ENCODE results near the gene ZNHIT3.
"Not testable (repeated sequence)": the region's sequence is repeated elsewhere in the genome, so short reads cannot be mapped to it uniquely, and the experiment has no call there.

Gene ZNHIT3

DNA sequence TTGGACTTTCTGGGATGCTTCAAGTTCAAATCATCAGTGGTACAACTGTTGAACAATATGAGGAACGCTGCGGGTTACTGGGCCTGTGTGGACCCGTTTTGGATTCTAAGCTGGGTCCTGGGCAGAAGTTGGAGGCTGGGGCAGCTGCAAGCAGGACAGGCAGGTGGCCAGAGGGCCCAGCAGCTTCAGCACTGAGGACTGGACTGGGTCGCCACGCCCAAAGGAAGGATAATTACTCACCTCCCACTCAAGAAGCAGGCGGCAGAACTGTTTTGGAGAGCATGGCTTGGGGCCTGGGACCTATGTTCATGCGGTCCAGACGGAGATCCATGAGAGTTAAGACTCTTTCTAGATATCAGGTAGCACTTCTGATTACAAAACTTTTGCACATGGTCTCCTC lies 1.5 kb upstream of the ZNHIT3 start:
- no peak for DNase-seq

DNA sequence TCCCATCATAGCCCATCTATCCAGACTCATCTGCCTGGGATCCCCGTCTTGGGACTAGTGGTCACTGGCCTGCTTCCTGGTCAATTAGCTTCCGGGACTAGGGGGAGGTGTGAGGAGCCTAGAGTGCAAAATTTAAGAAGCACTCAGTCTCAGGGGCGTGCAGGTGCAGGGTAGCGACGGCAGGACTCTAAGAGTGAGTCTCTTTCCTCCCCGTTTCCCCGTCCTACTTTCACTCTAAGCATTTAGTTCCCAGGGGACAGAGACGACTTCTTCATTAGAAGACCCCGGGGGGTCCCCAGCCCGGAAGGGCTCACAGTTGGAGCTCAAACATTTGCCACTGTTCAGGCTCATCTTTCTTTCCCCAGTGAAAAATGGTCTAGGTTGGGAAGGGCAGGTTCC lies 677 bp upstream of the ZNHIT3 start:
- DNase-seq: no peak

DNA sequence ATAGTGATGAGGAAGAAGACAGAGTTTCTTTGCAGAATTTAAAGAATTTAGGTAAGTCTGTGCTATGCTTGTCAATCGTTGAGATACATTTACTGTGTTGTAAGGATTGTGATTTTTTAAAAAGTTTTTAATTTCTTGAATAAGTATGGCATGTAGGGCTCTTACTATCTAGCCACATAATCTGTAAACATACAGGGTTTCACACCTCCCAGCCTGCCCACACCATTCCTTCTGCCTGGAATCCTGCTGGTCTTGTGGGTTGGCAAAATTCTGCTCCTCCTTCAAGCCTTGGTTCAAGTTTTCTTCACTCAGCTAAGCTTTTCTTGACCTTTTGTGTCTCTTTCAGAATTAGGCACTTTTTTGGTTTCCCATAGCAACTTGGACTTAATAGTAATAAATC lies 7.5 kb downstream of the ZNHIT3 start:
- DNase-seq: no peak

DNA sequence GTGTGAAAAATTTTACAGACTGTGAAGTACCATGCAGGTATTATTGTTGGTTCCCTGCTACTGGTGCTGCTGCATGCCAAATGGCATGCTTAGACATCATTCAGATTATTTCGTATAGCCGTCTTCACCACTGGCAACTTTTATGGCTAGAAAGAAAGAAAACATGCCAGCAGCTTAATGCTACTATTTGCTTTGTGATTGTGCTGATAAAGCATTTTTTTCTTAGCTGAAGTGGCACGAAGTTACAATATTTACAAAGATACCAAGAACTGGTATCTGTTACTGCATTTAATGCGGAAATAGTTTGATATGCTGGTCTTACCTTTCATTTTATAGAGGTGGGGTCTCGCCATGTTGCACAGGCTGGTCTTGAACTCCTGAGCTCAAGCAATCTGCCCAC lies 8.2 kb downstream of the ZNHIT3 start:
- DNase-seq: no peak

DNA sequence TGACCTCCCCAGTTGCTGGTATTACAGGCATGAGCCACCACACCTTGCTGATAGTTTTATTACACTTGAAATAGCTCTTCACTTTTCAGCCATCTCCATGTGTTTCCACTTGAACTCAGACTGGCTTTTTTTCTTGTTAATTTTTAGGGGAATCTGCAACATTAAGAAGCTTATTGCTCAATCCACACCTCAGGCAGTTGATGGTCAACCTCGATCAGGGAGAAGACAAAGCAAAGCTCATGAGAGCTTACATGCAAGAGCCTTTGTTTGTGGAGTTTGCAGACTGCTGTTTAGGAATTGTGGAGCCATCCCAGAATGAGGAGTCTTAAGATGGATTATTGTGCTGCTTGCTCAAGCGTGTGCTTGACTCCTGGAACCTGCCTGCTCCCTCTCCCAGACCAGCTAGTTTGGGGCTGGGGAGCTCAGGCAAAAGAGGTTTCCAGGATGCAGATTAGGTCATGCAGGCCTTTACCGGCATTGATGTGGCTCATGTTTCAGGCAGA lies 8.6 kb downstream of the ZNHIT3 start:
- no peak for DNase-seq

DNA sequence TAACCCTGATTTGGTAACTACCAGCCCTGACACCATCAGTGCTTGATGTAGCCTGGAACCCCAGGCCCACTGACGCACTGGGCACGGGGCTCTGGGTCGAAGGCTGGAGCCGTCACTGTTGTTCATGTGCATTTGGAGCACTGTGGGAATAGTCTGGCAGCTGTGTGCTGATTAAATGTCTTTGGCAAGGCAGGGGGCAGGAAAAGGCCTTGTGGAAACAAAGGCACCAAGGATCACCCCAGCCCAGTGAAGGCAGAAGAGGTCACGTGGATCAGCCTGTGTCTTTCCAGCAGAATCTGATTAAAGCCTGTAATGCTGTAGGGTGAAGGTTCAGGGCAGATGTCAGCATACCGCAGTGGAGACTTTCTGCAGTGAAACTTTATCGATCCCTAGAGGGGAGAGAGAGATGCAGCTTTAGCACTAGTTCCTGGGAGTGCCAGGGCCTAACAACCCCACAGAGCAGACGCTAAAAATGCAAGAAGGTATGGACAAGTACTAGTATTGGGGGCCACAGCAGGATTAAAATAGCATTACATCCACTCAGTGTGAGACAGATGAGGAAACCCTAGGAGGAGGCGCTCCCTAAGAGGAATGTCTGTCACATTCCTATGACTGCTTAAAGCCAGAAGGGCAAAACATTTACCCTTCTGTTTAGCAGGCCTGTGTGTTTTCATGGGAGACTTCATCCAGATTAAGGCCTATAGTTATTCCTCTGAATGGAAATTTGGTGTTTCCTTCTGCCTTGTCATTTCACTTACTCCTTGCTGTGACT lies 9.7 kb downstream of the ZNHIT3 start:
- no peak for DNase-seq

DNA sequence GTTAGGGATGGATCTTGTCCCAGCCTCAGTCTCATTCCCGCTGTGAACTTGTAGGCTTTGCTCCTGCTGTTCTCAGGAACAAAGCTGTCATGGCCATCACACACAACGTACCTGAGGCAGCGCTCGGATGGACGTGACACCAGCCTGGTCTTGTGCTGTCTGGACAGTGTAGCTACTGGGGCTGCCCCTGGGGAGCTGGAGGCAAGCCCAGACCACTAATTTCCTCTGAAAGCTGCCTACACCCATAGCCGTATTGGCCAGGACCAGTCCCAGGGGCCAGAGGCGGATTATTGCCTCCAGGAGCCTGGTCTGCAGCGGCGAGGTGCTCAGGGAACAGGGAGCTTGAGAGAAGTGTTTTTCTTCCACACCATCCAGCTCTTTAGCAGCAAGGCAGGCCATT lies 11.7 kb downstream of the ZNHIT3 start:
- DNase-seq: no peak

DNA sequence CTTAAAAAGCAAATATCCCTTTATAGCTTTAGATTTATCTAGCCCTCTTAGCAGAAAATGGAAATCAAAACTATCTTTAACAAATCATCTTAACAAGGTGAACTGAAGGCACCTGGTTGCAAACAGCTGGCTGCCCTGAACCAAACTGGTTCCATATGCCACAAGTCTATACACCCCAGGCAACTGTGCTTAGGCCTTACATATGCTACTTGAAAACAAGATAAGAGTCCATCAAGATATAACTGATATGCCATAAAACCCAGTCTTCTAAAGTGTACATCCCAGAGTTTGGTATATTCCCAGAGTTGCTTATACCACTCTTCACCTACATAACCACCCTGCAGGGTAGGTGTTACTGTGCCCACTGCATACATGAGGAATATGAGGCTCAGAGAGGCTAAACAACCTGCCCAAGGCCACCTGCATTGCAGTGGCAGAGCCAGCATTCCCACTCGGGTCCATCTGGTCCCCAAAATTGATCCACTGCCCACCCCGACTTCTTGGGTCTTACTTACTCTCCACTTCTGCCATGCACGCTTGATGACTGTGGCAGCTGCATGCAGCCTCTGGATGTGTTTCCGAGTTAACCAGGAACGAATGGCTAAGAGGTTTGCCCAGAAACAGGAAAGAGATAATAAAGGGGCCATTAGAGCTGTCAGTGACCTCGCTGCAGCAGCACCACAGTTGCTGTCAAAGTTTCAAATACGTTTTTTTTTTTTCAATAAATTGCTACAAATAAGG lies 12.2 kb downstream of the ZNHIT3 start:
- DNase-seq: no peak

DNA sequence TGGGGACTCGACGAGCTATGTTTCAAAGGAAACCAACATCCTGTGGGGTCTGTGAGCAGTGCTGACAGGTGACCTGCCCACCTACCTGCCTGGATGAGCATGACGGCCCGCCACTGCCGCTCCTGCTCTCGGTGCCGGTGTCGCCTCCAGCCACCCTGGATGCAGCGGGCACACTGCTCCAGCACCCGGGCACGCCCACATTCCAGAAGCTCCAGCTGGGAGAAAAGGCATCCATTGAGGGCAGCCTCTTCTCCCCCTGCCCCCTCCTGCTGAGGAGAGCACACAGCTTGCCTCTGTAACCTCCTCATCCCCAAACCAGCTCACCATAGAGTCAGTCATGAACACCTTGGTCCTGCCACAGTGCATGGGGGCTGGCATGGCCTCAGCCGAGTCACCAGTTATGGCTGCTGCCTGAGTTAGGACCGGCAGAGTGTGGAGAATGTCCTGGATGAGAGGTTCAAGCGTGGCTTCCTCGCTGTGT lies 14.3 kb downstream of the ZNHIT3 start:
- no peak for DNase-seq

DNA sequence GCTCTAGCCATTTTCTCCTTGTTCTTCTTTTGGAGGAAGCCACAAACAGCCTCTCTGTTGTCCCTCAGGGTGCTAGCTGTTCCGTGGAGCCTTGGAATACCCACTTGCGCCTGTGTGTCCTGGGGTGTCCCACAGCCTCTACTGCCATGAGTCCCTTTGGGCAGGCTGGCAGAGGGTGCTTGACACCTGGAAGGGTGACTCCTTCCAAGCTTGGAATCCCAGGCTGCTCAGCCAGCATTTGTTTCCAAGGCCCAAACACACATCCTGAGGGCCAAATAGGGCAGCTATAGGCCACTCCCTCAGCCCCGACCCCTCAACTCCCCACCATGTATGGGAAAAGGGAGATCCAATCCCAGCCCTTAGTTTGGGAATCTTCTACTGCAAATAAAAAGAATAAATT lies 14.9 kb downstream of the ZNHIT3 start:
- DNase-seq: no peak

DNA sequence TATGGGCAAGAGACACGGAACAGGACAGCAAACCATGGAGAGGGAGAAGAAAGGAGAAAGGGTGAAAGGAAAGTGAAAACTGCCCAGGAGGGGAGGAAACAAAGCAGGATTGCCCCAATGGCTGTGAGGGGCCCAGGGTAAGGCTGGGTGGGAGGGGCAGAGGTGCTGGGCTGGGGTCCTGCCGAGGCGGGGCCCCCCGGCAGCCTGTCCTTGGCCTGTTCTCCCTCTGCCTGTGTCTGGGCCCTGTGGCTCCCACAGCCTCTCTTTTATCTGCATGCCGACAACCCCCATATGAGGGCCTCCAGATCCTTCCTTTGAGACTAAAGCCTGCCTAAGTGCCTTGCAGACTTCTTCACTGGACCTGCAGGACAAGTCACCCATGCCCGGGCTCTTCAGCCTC lies 15.5 kb downstream of the ZNHIT3 start:
- DNase-seq: no peak

DNA sequence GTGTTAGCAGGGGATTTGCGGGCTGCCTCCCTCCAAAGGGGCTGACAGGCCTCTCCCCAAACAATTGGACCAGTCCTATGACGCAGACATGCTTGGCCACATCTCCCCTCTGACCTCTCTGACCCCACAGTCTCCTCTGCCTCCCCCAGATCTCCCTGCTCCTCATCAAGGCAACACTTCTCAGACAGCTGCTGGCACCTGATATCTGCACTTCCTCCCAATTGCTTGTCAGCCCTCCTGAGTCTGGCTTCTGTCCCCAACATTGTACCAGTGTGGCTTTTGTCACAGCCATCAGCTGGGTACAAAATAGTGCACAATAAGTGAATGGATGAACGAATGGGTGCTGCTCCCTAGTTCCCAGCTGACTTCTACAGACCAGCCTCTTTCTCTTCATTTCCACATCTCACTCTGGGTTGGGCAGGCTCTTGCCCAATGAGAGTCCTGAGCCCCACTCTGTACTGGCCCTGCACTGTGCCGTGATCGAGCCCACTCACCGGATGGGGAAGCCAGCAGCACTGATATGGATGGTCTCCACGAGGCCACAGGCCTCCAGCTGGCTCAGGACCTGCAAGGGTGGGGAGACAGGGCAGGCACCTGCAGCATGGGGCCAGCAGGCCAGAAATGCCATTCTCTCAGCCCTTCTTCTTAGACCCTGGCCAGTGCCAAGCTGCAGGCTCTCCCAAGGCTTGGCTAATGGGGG lies 17.1 kb downstream of the ZNHIT3 start:
- no peak for DNase-seq

DNA sequence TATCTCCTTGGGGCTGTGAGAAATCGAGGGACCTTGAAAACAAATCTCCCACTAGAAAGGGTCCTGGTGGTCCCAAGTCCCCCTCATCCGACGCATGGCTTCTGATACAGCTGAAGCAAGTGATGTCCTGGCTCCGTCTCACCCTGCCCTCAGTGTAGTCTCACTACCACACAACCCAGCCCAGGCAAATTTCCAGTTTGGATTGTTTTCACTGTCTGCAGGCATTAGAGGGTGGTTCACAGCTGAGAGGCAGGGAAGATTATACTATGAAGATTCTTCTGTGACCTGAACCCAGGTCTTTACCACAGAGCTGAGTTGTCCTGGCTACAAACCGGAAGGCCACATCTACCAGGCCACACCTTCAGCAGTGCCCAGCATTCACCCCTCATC lies 17.7 kb downstream of the ZNHIT3 start:
- no peak for DNase-seq

DNA sequence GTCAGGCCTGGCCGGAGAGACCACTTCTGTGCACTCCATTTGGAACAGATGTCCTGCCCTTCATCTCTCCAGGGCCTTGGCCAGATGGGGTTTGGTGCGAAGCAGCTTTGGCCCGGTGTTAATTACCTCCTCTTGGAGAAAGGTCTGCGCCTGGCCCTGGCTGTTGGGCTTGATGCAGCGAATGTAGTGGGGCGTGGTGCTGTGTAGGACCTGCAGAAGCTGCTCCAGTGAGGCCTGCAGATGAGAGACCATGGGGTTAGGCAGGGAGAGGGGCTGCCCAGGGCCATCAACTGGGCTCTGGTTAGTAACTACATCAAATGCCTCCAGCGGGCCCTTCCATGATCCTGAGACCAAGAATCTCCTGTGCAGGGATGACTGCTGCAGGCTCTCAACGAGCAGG lies 18.7 kb downstream of the ZNHIT3 start:
- DNase-seq: no peak

DNA sequence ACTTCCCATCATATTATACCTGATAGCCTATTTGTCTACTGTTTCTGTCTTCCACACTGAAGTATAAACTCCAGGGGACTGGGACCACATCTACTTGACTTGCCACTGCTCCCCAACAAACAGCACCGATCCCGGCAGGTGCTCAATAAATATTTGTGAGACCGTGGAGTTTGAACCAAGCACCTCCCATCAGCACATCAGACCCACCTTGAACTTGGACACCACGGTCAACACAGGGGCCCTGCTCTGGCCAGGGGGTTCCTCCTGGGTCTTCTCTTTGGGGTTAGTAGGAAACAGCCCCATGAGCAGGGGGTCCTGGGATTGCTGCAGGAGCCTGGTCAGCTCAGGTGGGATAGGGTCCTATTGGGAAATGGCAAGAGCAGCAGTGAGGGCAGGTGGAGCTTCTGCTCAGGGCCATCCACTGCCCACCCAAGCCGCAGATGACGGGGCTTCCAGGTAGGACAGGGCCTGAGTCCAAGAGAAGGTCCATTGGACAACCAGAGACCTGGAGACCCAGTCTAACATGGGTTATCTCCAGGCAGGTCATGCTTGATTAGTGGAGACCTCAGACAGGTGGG lies 19.9 kb downstream of the ZNHIT3 start:
- no peak for DNase-seq

DNA sequence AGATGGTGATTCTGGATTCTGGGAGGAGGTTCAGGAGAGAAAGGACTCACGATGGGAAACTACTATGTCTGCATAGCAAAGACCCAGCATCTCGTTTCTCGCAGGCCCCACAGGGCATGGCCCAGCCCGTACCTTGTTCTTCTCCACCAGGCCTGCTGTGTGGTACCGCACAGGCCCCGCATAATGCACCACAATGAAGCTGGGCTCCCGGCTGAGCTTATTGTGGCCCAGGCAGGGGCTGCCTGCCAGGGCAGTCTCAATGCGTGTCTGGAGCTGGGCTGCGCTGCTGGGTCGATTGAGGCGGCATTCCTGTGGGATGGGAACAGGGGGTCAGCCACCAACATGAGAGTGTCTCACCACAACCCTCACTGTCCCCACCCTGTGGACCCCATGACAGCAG lies 20.4 kb downstream of the ZNHIT3 start:
- DNase-seq: no peak

DNA sequence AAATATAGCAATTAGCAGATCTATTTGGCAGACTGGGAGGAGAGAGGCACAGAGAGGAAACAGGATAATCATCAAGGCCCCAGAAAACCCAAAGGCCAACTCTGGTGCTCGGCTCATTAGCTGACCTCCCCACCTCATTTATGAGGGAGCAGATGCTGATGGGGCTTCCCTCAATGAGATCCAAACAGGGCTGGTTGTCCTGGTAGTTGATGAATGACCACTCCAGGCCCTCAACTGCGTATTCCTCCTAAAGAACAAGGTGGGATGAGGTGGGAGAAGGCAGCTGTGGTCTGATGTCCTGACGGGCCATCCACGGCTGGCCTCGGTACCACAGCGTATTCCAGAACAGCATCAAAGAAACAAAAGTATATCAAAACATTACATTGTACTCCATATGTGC lies 20.8 kb downstream of the ZNHIT3 start:
- no peak for DNase-seq

DNA sequence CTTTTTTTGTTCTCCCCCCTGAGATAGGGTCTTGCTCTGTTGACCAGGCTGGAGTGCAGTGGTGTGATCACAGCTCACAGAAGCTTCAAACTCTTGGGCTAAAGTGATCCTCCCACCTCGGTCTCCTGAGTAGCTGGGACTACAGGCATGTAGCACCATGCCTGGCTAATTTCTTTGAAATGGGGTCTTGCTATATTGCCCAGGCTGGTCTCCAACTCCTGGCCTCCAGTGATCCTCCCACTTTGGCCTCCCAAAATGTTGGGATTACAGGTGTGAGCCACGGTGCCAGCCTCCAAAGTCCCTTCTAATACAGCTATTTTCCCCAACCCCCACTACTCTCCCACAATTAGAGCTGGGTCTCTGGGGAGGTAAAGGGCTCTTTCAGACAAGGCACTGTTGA lies 22.0 kb downstream of the ZNHIT3 start:
- not testable (repeated sequence) for DNase-seq

DNA sequence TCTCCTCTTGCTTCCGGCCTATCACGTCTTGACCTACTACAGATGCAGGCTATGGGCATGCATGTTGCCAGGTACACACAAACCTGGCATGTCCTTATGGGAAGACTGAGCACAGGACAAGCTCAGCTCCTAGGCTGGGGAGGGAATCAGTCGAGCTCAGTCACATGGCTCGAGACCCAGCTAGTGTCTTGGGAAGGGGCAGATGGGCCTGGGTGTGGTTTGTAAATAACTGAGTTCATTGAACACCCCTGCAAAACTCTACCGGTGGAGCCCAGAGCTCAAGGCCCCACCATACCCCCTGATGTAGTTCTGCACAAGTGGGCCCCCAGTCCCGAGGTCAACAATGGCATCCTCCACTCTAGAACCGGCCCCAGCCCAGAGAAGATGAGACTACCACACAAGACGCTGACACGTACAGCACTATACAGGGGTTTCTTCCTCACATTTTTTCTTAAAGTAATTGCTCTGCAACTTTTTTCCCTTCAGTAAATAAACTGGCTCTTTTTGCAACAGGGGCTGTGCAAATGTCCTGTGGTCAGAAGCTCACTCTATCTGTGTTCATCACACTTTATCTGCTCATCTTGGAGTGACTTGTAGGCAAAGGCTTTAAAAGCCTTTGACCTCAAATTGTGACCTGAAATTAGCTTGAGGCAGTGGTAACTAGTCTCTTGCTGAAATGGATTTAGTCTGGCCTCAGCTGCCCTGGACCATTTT lies 22.9 kb downstream of the ZNHIT3 start:
- DNase-seq: no peak

DNA sequence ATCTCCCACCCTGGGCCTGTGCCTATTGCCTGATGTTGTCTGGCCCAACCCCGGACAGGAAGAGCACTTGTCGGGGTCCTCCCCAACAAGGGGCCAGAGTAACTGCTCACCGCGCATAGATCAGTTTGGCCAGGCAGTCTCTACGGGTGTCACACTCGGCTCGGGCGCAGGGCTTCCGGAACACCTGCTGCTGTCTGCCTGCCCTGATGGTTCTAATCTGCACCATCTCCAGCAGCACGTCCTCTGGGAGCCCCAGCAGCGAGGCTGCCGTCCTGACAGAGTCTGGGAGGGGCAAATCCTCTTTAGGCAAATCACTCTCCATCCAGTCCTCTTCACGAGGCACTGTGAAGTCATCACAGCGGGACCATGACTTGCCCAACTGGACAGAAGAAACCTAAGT lies 24.2 kb downstream of the ZNHIT3 start:
- DNase-seq: no peak

DNA sequence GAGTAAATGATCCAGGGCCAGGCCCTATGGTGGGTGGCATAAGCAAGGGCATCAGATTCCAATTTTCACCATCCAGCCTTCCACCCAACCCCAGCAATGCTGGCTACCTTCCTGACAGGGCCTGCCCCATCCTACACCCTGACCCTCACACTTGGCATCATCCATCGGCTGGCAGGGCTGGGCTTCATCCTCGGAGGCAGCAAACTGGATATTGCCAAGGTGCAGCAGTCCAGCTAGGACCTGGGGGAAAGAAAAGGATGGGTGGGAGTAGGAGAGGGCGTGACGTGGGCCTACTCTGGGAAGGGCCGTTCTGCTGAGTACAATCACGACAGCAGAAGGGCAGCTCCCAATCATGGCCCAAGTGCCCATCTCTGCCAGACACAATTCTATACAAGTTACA lies 24.7 kb downstream of the ZNHIT3 start:
- DNase-seq: no peak

DNA sequence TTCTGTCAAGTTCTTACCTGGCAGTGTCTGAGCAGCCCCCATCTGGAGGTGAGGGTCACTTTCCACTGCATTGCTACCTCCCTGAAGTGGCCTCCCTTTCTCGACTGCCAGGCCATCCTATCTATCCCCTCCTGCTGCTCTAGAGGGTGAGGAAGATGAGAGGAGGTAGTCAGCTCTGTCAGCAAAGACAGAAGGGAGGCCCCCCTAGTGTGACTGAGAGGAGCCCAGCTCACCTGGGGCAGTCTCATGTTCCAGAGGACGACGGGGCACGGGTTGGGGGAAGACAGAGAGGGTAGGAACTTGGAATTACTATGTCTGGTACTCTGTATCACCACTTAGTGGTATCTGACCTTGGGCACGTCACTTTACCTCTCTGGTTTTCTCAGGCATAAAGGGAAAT lies 26.2 kb downstream of the ZNHIT3 start:
- no peak for DNase-seq

DNA sequence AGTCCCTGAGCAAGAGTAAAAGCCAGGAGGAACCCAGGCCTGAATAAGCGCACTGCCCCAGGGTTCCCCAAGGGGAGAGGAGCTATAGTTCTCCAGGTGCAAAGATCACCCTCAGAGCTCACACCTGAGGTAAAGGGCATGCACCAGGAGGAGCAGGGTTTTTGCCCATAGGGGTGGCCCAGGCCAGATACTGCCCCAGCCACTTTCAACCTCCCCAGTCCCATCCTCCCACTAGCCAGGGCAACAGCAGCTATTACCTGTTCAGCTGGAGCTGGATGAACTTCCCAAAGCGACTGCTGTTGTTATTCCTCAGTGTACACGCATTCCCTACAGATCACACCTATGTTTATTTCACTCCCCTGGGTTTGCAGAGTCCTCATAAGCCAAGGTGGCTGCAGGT lies 28.4 kb downstream of the ZNHIT3 start:
- no peak for DNase-seq

Measured in NCI-H2029 treated with DMSO at 0.1 percent for 48 hours (cell line).